Stimulated activated CD8-positive, alpha-beta memory T cell treated with anti-CD3 and anti-CD28 coated beads, Interleukin-12 subunit alpha, Interleukin-12 subunit beta, amount 100 ng/mL, for 1 hour (primary cell): ENCODE results near the gene PRKX.
"Not testable (repeated sequence)": the region's sequence is repeated elsewhere in the genome, so short reads cannot be mapped to it uniquely, and the experiment has no call there.

ENCODE experiments used
- DNase-seq: peaks from one replicate; pipeline ENCODE4 v3.0.0-alpha.2; 2020; ENCODE audit warnings: low read depth

PRKX gene

DNA sequence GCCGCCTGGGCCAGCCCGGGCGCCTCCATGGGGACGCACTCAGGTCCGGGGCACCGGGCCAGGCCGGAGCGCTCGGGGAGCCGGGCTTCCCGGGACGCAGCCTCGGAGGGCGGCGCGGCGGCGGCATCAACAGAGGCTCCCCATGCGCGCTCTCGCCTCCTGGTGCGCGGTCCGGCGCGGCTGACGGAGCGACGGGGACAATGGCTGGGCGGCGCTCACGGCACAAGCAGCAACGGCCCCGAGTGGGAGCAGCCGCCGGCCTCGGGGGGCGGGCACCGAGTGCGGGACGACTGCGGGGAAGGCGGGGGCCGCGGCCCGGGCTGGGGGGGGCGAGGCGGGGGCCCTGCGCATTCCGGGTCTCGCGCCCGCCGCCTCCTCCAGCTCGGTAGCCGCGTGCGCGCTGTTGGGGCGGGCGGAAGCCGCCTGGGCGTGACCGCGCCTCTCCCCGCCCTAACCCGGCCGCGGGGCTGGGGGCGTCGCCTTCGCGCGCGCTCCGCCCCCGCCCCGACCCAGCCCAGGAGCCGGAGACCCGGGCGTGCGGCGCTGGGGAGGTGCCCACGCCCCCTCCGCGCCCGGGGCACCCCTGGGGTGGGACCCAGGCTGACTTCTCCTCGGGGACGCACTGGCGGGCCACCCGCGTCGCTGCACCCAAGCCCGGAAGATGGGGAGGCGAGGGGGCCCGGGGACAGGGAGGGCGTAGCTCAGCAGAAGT is at the start of gene PRKX:
Gene PRKX, minus strand, starts transcription at position 425 of the 712 bp plus-strand sequence. Its CDS starts 396 bp downstream, at position 29.
- DNase-seq: peak; percentile 44

DNA sequence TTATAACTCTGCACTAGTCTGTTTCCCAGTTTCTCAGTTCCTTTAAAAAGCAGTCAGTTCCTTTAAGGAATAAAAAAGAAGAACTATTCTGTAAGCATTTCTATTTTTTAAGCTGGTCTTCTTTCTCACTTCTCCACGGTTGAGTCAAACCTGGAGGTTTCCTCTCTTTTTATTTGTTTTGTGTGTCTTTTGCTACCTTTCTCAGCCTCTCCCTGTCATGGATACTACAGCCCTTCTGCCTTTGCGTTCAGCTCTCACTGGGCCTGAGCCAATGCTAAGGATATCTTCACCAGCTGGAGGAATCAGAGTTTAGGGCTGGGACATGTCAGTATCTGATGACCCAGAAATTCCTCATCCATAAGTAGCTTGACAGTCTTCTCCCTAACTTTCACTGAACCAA is 49.7 kb upstream of the PRKX start:
- no peak for DNase-seq

DNA sequence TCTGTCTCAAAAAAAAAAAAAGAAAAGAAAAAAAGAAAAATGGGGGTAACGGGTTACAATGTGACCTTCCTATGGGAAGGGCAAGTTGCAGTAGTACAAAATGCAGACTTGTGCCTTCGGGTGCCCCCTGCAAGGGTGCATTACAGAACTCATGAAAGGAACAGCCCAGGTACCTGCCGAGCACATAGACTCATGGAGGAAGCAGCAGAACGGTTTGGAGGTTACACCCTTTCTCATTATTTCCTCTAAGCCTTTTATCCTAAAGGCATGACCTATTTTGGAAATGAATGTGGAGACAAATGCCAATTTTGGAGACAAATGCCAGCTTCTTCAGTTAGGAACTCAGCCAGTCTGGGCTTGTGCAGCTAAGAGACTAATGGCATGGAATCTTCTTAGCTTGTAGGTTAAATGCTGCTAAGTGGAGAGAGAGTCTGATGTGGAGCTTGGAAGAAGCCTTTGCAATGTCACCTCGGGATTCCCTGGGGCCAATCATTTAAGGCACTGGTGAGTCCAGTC is 44.1 kb upstream of the PRKX start:
- DNase-seq: no peak

DNA sequence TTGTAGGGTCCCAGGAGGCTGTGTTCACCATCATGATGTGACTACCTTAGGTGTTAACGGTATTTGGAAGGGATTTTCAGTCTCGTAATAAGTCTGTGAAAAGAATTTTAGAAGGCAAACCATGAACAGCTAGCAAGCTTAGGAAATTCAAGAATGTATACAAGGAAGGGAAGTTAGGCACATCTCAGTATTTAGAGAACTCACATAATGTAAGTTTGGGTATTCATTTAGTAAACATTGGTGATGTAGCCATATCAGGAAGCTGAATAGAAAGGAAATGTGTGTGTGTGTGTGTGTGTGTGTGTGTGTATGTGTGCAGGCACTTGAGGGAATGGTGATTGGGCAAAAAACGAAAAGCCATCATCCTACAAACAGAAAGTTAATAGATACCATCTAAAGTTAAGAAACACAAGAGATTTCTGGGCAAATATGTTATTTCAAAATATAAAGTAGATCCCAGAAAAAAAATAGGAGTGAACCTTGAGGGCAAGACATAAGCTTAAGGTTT is 34.7 kb upstream of the PRKX start:
- DNase-seq: no peak

DNA sequence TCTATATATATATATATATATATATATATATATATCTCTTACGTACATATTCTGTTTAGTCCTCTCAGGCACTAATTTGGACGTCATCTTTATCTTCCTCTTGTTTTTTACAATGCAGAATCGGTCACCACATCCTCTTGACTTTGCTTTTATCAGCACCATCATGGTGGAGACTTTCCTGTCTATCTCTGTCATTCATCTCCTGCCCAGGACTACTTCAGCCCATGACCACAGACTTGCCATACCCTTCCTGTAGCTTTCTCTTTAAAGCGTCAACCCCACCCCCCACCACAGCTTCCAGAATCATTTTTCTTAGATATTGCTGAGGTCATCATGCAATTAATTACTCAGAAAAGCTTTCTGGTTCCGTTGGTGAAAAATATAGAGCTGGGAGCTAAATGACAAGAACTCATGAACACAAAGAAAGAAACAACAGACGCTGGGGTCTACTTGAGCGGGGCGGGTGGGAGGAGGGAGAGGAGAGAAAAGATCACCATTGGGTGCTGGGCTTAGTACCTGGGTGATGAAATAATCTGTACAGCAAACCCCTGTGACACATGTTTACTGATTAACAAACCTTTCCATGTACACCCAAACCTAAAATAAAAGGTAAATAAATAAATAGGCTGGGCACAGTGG is 30.5 kb upstream of the PRKX start:
- DNase-seq: peak; percentile 7

DNA sequence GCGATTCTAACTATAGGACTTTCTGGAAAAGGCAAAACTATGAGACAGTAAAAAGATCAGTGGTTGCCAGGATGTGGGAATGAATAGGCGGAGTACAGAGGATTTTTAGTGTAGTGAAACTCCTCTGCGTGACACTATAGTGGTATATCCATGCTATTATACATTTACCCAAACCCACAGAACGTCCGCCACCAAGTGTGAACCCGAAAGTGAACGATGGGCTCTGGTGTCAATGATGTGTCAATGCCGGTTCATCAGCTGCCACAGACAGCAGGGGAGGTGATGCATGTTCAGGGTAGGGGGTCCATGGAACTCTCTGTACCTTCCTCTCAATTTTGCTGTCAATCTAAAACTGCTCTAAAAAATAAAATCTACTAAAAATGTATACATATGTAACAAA is 27.5 kb upstream of the PRKX start:
- DNase-seq: not testable (repeated sequence)

DNA sequence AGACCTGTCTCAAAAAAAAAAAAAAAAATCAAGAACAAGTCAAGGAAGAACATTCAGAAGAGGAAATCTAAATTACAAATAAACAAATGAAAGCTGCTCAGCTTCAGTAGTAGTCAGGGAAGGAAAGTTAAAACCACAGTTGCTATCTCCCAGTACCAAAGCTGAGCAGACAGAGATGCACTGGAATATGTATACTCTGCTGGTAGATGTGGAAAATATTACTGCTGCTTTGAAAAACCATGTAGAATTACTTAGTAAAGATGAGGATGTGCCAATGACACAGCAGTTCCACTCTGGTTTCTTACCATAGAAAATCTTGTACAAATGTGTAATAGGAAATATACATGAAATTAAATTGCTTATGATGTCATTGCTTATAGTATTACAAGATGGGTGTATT is 25.1 kb upstream of the PRKX start:
- DNase-seq: no peak

DNA sequence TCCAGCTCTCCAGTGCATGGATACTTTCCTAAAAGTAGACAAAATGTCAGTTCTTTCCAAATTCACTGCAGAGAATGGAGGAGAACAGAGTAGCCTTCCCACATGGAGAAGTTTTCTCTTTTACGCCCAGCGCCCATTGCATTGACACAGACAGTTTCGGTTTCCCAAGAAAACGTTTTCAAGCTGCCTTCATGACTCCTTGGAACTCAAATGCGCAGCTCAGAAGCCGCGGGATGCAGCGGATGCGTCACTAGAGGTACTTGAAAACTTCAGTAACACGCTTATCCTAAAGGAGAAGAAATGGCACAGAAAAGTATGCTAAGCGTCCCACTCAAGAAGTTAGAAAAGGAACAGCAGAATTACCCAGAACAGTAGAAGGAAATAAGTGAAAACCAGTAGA is 23.1 kb upstream of the PRKX start:
- not testable (repeated sequence) for DNase-seq

DNA sequence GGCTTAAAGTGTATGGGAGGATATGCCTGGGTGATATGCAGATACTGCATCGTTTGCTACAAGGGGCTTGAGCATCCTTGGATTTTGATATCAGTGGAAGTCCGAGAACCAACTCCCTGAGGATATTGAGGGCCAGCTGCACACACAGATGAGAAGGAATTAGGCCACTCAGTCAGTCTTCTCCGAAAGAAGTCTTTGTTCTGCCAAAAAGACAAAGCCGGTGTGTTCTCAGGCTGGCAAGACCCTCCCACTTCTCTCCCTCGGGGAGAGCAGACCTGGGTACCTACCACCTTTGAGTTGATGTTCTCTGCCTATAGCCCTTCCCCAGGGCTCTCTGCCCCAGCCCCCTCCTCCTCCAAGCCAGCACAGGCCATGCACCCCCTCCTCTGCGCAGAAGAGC is 22.4 kb upstream of the PRKX start:
- not testable (repeated sequence) for DNase-seq

DNA sequence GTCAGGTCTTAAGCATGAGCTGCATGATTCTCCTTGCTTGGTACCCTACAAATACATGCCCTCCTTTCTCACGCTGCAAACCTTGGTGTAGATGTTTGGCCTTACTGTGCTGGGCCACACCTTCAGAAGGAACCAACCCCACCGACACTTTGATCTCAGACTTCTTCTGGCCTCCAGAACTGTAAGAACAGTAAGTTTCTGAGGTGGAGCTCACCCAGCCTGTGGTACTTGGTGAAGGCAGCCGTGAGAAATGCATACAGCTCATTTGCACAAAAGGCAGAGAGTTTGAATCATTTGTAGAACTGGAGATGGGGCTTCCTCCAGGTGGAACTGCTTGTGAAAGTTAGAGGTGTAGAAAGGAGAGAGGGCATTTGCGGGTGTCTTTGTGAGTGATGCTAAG is 21.0 kb upstream of the PRKX start:
- DNase-seq: not testable (repeated sequence)

DNA sequence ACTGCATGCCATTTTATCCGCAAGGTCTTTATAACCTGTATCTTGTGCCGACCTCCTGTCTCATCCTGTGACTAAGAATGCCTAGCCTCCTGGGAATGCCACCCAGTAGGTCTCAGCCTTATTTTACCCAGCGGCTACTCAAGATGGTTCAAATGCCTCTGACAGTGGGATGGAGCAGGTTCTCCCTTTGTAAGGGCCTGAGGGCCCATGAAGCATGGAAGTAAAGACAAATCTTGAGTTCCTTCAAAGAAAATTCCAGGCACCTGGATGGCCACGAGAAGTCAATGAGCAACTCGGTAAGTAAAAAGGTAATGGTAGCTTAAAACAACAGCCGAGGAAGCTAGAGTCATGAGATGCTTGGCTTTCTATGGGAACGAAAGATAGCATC is 19.6 kb upstream of the PRKX start:
- DNase-seq: no peak

DNA sequence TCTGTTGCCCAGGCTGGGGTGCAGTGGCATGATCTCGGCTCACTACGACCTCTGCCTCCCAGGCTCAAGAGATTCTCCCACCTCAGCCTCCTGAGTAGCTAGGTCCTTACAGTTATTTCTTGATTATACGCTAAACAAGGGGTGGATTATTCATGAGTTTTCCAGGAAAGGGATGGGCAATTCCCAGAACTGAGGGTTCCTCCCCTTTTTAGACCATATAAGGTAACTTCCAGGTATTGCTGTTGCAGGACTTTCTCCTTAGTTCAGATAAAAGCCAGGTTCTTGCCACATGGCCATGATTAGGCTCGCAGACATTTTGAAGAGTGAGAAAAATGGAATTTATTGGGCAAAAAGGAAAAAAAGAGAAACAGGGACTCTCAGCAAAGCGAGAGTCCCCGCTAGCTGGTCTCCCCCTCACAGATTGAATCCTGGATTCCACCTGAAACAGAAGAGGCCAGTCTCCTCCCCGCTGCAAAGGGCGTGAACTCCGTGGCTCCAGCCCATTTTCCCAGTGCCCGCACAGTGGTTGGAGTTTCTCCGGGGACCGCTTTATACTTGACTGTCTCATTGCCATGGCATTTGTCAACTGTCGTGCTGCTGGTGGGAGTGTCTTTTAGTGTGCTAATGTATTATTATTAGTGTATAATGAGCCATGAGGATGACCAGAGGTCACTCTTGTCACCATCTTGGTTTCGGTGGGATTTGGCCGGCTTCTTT is 19.0 kb upstream of the PRKX start:
- not testable (repeated sequence) for DNase-seq

DNA sequence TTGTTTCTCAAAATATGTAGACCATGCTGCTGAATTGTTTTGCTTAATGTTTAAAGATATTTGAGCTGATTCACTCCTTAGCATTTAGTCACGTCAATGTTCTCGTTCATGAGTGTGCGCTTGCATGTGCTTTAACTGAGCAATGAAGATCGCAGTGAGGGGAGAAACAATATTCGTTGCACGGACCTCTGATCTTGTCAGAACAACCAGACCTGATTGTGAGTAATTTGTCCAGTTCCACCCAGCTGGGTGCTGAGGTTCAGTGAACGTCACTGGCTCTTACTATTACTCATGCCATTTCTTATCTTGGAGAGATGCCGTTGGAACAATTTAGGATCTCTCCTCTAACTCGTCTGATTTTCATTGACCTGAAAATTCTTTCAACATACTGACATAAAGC is 15.0 kb upstream of the PRKX start:
- no peak for DNase-seq

DNA sequence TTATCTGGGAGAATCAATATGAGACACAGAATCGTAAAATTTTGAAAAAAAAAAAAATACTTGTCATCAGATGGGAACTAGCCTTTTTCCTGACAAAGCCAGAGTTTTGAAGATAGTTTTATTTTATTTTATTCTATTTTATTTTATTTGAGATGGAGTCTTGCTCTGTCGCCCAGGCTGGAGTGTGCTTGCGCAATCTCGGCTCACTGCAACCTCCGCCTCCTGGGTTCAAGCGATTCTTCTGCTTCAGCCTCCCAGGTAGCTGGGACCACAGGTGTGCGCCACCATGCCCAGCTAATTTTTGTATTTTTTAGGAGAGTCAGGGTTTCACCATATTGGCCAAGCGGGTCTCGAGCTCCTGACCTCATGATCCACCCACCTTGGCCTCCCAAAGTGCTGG is 10.0 kb upstream of the PRKX start:
- DNase-seq: not testable (repeated sequence)

DNA sequence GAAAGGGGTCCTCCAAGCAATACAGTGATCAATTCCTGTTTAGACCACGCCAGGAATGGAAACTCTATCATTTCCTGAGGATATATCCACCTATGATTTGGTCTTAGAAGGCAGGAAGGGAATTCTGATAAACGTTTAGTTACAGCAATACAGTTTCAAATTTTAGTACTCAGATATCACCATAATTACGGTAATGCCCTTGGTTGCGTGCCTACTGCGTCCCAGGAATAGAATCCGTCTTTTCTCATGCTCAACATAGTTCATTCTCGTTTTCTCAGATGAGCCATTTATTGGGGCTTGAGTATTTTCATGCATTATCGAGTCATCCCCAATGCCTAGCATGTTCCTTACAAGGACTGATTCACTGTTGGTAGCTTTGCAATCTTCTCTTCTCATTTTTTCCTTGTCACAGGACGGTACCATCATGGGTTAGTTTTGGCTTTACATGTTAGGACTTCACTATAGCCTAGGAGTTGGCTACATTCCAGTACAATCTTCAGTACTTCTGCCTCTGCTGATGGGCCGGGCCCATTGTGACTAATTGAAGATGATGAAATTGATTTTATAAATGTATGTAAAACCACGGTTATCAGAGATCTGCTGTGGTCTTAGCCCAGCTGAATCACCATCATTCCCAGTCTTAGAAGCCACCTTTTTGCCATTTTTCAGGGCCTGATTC is 4.4 kb upstream of the PRKX start:
- DNase-seq: no peak

DNA sequence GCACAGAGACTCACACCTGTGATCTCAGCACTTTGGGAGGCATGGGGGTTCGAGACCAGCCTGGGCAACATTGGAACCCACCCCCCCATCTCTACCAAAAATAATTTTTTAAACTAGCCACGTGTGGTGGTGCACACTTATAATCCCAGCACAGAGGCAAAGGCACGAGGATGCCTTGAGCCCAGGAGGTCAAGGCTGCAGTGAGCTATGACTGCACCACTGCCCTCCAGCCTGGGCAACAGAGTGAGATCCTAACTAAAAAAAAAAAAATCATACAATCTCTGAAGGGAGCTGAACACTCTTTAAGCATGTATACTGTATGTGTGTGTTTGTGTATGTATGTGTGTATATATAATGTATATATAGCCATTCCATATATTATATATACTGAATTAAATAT is 2.5 kb upstream of the PRKX start:
- DNase-seq: no peak

DNA sequence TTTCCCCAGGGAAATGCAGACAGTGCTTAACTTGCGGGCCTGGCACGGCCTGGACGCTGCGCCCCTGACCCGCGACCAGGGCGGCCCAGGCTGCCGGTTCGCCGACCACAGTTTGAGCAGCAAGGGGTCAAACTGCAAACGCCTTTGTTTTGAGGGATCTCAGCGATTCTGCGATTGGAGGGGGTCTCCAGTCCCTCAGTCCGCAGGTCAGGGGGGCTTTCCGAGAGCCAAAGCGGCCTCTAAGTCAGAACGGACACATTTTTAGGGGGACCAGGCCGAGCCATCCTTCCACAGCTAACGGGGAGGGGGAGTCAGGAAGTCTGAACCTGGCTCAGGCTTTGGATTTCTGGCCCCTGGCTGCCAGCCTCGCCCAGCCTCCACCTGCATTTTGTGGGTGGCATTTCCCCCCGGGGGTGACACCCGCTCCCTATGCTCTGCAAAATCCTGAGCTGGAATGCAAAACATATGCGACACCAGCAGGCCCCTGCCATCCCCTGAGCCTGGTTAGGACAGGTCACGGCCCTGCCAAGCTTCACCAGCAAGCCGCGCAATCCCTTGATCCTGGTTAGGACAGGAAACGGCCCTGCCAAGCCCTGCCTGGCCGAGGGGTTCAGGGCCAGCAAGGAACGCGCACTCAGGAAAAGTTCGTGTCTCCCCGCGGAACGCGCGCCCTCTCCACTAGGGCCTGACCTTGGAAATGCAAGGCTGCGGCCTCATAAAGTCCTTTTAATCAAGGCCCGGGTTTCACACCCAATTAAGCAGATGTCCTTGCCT is 1.4 kb upstream of the PRKX start:
- not testable (repeated sequence) for DNase-seq

DNA sequence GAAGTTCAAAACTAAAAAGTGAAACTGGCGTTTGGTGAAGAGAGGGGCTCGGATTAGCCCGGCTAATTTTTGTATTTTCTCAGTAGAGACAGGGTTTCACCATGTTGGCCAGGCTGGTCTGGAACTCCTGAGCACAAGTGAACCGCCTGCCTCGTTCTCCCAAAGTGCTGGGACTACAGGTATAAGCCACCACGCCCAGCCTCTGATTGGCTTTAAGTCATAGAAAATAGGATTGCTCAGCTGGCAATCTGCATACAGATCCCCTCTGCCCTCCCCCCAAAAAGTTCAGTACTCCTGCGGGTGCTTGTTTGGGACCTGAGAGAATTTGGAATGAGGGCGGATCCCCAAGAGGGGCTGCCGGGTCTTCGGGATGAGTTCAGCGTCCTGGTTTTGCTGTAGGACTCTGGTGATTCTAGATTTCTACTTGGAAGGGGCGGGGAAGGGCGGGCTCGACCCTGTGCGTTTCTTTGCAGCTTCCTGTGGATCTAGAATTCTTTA is 537 bp upstream of the PRKX start:
- no peak for DNase-seq

DNA sequence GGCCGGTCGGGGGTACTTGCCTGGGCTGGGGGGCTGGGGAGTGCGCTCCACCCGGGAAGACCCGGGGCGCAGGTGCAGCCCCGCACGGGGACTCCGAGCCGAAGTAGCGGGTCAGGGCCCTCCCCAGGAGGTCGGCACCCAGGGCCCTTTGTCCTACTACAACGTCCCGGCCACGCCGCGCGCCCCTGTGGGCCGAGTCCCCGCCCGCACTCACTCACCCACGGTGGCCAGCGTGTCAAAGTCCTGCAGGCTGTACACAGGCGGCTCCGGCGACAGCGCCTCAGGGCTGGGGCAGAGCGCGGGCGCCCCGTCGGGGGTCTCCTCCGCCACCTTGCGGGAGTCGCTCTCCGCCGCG is 602 bp downstream of the PRKX start:
- DNase-seq: no peak

DNA sequence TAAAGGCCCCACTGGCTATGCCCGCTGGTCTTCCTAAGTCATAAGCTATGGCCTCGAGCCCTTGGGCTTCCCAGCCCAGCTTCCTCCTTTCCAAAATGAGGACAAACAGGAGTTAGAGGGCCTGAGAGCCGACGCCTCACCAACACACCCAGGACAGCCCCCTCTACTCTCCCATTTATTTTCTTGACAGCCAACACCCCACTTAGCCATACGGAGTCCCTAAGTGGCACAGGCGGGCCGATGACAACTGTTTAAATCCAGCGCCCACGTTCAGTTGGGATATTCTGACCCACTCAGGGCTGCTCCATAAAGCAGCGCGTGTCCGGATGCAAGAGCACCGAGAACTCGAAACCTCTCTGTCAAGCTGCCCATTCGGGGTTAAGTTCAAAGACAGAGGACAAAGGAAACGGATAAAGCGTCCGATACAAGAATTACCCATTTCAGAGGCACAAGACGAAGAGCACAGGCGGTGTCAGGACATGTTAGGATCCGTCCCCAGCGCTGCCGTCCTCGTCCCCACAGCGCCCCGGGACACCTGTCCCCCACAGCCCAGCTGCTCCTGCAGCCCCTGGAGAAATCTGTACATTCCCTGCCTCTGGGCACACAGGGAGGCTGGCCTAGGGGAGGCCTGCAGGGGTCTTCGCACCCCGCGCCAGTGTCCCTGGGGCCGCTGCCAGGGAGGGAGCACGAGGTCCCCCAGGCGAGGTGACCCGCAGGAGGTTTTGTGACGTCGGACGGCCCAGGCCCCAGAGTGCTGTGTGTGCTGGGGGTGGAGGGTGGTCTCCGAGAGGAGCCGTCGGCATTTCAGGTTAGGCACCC is 1.2 kb downstream of the PRKX start:
- DNase-seq: no peak
